Tibial nerve (tissue), 4 donors: ENCODE data around the gene CDH22. TPM values are rescaled to one million over a fixed set of nuclear protein-coding genes. Genes with fewer than 3 reads are reported as not detected.

Experiments used
- DNase-seq, 2 donors: peaks; one replicate each; pipeline ENCODE4 v3.0.0-alpha.2; 2019; ENCODE audit warnings: low spot score in 2 of 2
- H3K27ac ChIP-seq, 4 donors: fragments of 200-600 bp; sonication (generic) in 3 of 4; one replicate each; pipeline ENCODE4 v1.5.1; 2017 to 2019; ENCODE audit warnings: mild to moderate bottlenecking in 1 of 4
- H3K27me3 ChIP-seq, 2 donors: fragments of 200-600 bp; sonication (generic) in 1 of 2; one replicate each; pipeline versions ENCODE4 v1.5.1 to v1.6.0; 2017 to 2019
- H3K36me3 ChIP-seq, 3 donors: fragments of 200-600 bp; sonication (generic); one replicate each; pipeline ENCODE4 v1.5.1; 2018 to 2019
- H3K4me1 ChIP-seq, 4 donors: fragments of 200-600 bp; sonication (generic) in 3 of 4; one replicate each; pipeline ENCODE4 v1.5.1; 2017 to 2019
- H3K4me3 ChIP-seq, 4 donors: fragments of 200-600 bp; sonication (generic) in 3 of 4; one replicate each; pipeline ENCODE4 v1.5.1; 2017 to 2019; ENCODE audit warnings: mild to moderate bottlenecking in 1 of 4, moderate library complexity in 1 of 4
- H3K9me3 ChIP-seq, 4 donors: fragments of 200-600 bp; sonication (generic) in 3 of 4; one replicate each; pipeline ENCODE4 v1.5.1; 2017 to 2019
- EP300 ChIP-seq, 2 donors: sonication (generic); formaldehyde crosslinking; IDR thresholded peaks; one replicate each; pipeline ENCODE4 v1.6.1; 2017; ENCODE audit warnings: antibody characterized with exemption in 2 of 2, mild to moderate bottlenecking in 1 of 2
- POLR2A ChIP-seq, 2 donors: fragments of 450-650 bp; IDR thresholded peaks; one replicate each; pipeline ENCODE4 v1.6.1; 2017; ENCODE audit warnings: antibody characterized with exemption in 2 of 2, mild to moderate bottlenecking in 2 of 2, moderate library complexity in 2 of 2
- WGBS, 2 donors: methylation state at CpG; one replicate each; pipeline ENCODE4 v1.1.5; 2018; 5-methylcytosine and 5-hydroxymethylcytosine counted together
- total RNA-seq, 4 donors: library from RNA; depleted of rRNA; stranded (reverse); fragments of >200 nt; gene quantifications; one replicate each; pipeline ENCODE4 v1.1.0, GENCODE V29; 2016
- TF ChIP-seq, protein P1 (sequence below), 5 experiments: fragments of 200-600 bp in 3 of 5; fragments of 450-650 bp in 2 of 5; sonication (generic) in 3 of 5; IDR thresholded peaks; one replicate each; pipeline ENCODE4 v1.5.1; 2016 to 2019; ENCODE audit warnings: antibody characterized with exemption in 5 of 5, mild to moderate bottlenecking in 3 of 5, moderate library complexity in 2 of 5

The CDH22 gene
- total RNA-seq, 4 donors from 2014 or later = 0.20 to 1.0 (median 0.60) TPM; not detected in 1

DNA sequence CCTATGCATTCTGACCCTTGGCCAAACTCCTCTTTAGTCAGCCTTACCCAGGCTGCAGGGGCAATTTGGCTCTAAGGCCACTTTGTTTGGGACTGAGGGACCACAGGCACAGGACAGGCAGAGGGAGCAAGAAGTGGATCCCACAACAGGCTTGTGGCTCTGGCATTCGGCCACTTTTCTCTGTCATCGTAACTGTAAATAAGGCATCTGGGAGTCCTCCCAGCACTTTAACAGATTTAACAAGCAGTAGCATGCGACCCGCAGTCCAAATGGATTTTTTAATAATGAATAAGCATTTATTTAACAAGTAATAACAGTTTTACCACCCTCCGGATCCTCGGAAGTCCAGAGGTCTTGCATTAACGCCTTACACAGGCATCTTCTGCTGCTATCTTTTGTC, 16.1 kb upstream of the CDH22 start:
- TF ChIP-seq, protein P1, sequence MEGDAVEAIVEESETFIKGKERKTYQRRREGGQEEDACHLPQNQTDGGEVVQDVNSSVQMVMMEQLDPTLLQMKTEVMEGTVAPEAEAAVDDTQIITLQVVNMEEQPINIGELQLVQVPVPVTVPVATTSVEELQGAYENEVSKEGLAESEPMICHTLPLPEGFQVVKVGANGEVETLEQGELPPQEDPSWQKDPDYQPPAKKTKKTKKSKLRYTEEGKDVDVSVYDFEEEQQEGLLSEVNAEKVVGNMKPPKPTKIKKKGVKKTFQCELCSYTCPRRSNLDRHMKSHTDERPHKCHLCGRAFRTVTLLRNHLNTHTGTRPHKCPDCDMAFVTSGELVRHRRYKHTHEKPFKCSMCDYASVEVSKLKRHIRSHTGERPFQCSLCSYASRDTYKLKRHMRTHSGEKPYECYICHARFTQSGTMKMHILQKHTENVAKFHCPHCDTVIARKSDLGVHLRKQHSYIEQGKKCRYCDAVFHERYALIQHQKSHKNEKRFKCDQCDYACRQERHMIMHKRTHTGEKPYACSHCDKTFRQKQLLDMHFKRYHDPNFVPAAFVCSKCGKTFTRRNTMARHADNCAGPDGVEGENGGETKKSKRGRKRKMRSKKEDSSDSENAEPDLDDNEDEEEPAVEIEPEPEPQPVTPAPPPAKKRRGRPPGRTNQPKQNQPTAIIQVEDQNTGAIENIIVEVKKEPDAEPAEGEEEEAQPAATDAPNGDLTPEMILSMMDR (IDR thresholded peaks at IDR 0.05) = no peak
- TF ChIP-seq EP300 (IDR thresholded peaks at IDR 0.05) (no peak), POLR2A (IDR thresholded peaks at IDR 0.05) (no peak)
- H3K27me3 ChIP-seq = peaks cover 0 to 39% of the 10 kb centered on the region in 2 donors
- H3K4me3 ChIP-seq = no peak overlapping the region

DNA sequence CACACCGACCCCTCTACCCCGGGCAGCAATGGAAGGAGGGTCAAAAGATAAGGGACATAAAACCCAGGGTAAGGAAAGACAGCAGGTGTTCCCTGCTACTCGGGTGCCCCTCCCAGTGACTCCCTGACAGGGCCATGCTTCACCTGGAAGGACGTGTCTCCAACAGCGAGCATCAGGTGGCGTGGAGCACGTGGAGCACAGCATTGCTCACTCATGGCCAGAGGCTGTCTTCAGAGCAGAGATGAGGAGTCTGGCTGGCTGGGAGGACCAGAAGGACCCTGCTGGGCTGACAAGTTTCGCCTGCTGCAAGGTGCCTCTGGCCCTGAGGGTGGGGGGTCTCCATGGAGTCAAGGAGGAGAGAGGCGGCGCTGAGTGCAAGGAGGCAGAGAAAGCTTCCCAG, 15.3 kb upstream of the CDH22 start:
- Histone ChIP-seq H3K4me3 (no peak overlapping the region), H3K27ac (no peak overlapping the region), H3K27me3 (peaks cover 0 to 35% of the 10 kb centered on the region in 2 donors), H3K9me3 (no peaks in the 10 kb centered on the region), H3K4me1 (no peaks in the 10 kb centered on the region), H3K36me3 (no peaks in the 10 kb centered on the region)
- no peak for TF ChIP-seq POLR2A (IDR thresholded peaks at IDR 0.05)
- WGBS, 2 donors = 60 to 77% methylated on average over 10 of the region's 10 CpGs
- no peak for DNase-seq

More for the DNA sequence above, 16.1 kb upstream of the CDH22 start:
- H3K4me1 ChIP-seq = no peaks in the 10 kb centered on the region
- DNase-seq = no peak
- no peaks in the 10 kb centered on the region for H3K9me3 ChIP-seq
- 71 to 72% methylated on average over 7 of the region's 7 CpGs for WGBS, 2 donors
- no peak overlapping the region for H3K27ac ChIP-seq
- H3K36me3 ChIP-seq = no peaks in the 10 kb centered on the region

DNA sequence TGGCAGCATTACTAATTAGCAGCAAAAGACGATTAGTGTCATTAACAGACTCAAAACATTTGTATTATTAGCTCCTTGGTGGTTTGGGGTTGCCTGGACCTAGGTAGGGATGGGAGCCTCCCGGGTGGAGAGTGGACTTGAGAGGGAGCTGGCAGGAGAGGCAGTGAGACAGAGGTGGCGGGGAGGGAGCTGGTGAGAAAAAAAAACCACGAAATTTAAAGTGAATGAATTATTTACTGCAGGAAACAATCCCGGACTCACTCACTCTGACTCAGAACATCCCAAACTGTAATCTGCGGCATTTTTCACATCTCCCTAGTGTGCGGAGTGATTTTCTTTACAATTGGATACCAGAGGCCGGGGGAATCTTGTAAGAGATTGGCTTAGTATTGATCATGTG, 14.3 kb upstream of the CDH22 start:
- Histone ChIP-seq H3K4me1 (no peaks in the 10 kb centered on the region), H3K9me3 (no peaks in the 10 kb centered on the region), H3K27ac (no peak overlapping the region), H3K4me3 (no peak overlapping the region), H3K27me3 (peaks cover 0 to 38% of the 10 kb centered on the region in 2 donors), H3K36me3 (no peaks in the 10 kb centered on the region)
- TF ChIP-seq POLR2A (IDR thresholded peaks at IDR 0.05) = no peak
- no peak for TF ChIP-seq EP300 (IDR thresholded peaks at IDR 0.05)
- TF ChIP-seq, protein P1 (IDR thresholded peaks at IDR 0.05) = no peak
- WGBS, 2 donors = 49 to 58% methylated on average over 8 of the region's 8 CpGs
- no peak for DNase-seq

DNA sequence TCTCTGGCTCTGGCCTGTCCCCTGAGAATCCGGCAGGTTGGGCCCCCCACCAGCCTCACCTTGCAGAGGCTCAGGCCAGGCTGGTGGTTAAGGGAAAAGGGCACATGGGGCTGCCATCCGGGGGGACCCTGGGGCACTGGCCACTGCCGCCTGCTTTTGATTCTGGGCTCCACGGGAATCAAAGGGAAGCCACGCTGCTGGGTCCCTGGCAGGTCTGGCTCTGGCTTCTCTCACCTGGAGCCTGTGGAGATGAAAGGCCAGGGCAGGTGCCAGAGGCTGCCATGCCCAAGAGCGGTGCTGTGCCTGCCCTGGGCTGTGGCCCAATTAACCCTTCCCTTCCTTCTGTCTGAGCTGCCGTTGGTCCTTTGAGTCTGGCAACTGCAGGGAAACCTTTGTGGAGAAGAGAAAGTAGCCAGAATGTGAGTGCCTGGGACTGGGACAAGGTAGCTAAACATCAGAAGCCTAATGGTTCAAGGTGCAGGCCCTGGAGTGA, 9.4 kb upstream of the CDH22 start:
- Histone ChIP-seq H3K27me3 (peaks cover 0 to 60% of the 10 kb centered on the region in 2 donors), H3K36me3 (no peaks in the 10 kb centered on the region), H3K9me3 (no peaks in the 10 kb centered on the region), H3K4me3 (no peak overlapping the region), H3K27ac (no peak overlapping the region), H3K4me1 (peaks cover 0 to 4% (median 1%) of the 10 kb centered on the region in 4 donors)
- no peak for TF ChIP-seq EP300 (IDR thresholded peaks at IDR 0.05)
- TF ChIP-seq, protein P1 (IDR thresholded peaks at IDR 0.05) = no peak
- no peak for TF ChIP-seq POLR2A (IDR thresholded peaks at IDR 0.05)
- WGBS, 2 donors = 44 to 49% methylated on average over 7 of the region's 7 CpGs
- no peak for DNase-seq

DNA sequence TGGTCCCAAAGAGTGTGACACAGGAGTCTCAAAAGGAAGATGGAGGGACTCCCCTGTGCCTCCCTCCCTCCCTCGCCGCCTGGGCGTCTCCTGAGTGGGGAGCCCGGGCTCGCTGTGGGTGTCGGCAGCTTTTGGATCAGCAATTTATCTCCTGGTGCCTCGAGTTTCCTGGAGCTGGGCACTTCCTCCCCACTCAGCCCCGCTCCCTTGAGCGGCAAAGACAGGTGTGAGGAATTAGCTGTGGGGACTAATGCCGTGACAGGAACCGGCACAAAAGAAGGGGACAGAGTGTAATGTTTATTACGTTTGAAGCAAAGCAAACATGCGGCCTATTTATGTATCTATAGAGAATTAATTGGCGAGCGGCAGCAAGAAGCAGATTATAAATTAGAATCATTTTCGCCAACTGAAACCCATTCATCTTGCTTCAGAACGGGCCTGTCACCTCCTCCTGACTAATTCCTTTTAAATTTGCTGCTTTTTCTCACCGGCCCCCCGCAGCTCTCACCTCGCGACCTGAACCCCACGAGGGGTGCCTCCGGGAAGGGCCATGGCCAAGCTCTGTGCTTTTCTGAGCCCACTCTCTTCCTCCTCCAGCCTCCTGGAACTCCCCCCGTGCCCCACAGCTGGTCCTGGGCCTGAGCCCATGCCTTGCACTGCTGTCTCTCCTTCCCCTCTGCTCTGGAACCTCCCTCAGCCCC, 8.8 kb upstream of the CDH22 start:
- no peak overlapping the region for H3K4me3 ChIP-seq
- no peak for DNase-seq
- H3K27me3 ChIP-seq = peaks cover 0 to 66% of the 10 kb centered on the region in 2 donors
- no peaks in the 10 kb centered on the region for H3K9me3 ChIP-seq
- peaks cover 0 to 10% (median 6%) of the 10 kb centered on the region in 4 donors for H3K4me1 ChIP-seq
- no peak overlapping the region for H3K27ac ChIP-seq
- H3K36me3 ChIP-seq = no peaks in the 10 kb centered on the region
- TF ChIP-seq POLR2A (IDR thresholded peaks at IDR 0.05) = no peak
- TF ChIP-seq, protein P1 (IDR thresholded peaks at IDR 0.05) = no peak
- TF ChIP-seq EP300 (IDR thresholded peaks at IDR 0.05) = no peak
- 38 to 45% methylated on average over 24 of the region's 24 CpGs for WGBS, 2 donors
